ENCODE measurements around the gene RSPRY1.

DNA sequence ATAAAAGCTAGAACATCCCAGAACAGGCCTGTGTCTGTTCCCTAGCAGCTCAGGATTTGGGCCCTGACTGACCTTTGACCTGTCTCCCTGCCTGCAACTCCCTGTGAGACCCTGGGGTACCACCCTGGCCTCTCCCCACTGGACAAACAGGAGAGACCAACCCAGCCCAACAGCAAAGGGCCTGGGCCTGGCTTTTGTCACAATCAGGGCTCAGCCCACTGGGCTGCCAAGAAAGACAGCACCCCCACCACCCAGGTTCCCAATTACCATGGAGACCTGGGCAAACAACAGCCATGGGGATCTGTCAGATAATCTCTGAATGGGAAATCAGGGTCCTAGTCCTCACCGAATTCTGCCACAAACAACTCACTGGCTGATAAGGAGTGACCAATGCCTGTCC is 87.2 kb downstream of the RSPRY1 start:
- TF ChIP-seq RAD21 (conservative IDR thresholded peaks at IDR 0.05 in 1 of 2, IDR thresholded peaks at IDR 0.05 in 1 of 2) (no peak), EP300 (IDR thresholded peaks at IDR 0.05) (no peak), POLR2A (IDR thresholded peaks at IDR 0.05; ENCODE audit: low read length) (no peak)
- TF ChIP-seq, protein P1, sequence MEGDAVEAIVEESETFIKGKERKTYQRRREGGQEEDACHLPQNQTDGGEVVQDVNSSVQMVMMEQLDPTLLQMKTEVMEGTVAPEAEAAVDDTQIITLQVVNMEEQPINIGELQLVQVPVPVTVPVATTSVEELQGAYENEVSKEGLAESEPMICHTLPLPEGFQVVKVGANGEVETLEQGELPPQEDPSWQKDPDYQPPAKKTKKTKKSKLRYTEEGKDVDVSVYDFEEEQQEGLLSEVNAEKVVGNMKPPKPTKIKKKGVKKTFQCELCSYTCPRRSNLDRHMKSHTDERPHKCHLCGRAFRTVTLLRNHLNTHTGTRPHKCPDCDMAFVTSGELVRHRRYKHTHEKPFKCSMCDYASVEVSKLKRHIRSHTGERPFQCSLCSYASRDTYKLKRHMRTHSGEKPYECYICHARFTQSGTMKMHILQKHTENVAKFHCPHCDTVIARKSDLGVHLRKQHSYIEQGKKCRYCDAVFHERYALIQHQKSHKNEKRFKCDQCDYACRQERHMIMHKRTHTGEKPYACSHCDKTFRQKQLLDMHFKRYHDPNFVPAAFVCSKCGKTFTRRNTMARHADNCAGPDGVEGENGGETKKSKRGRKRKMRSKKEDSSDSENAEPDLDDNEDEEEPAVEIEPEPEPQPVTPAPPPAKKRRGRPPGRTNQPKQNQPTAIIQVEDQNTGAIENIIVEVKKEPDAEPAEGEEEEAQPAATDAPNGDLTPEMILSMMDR (IDR thresholded peaks at IDR 0.05), result no peak
- TF ChIP-seq, protein P2, sequence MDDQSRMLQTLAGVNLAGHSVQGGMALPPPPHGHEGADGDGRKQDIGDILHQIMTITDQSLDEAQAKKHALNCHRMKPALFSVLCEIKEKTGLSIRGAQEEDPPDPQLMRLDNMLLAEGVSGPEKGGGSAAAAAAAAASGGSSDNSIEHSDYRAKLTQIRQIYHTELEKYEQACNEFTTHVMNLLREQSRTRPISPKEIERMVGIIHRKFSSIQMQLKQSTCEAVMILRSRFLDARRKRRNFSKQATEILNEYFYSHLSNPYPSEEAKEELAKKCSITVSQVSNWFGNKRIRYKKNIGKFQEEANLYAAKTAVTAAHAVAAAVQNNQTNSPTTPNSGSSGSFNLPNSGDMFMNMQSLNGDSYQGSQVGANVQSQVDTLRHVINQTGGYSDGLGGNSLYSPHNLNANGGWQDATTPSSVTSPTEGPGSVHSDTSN (IDR thresholded peaks at IDR 0.05), result no peak
